ENCODE measurements around the gene C16orf89.
"Not testable (repeated sequence)": the region's sequence is repeated elsewhere in the genome, so short reads cannot be mapped to it uniquely, and the experiment has no call there.

Gene C16orf89

GRCh38 chr16:5059386-5060072 is 6.2 kb downstream of the C16orf89 start:
- DNase-seq = no peak

- DNase-seq = no peak
Observed at GRCh38 chr16:5058476-5058875, 7.3 kb downstream of the C16orf89 start.

GRCh38 chr16:5056352-5056751 is 9.4 kb downstream of the C16orf89 start:
- peak; percentile 46 for DNase-seq

GRCh38 chr16:5054876-5055865 is 10.6 kb downstream of the C16orf89 start:
- no peak for DNase-seq

- no peak for DNase-seq
Observed at GRCh38 chr16:5046914-5047313, 18.8 kb downstream of the C16orf89 start.

- DNase-seq = no peak
Observed at GRCh38 chr16:5045499-5046115, 20.1 kb downstream of the C16orf89 start.

- DNase-seq = not testable (repeated sequence)
Observed at GRCh38 chr16:5044581-5044980, 21.2 kb downstream of the C16orf89 start.

GRCh38 chr16:5044011-5044540 is 21.7 kb downstream of the C16orf89 start:
- no peak for DNase-seq

GRCh38 chr16:5042574-5043171 is 23.1 kb downstream of the C16orf89 start:
- DNase-seq = no peak

GRCh38 chr16:5041600-5042133 is 24.1 kb downstream of the C16orf89 start:
- DNase-seq = no peak

- DNase-seq = no peak
Observed at GRCh38 chr16:5040451-5040850, 25.3 kb downstream of the C16orf89 start.

- DNase-seq = no peak
Observed at GRCh38 chr16:5036228-5037156, 29.3 kb downstream of the C16orf89 start.

GRCh38 chr16:5035909-5036227 is 29.9 kb downstream of the C16orf89 start:
- no peak for DNase-seq

- no peak for DNase-seq
Observed at GRCh38 chr16:5034167-5034523, 31.6 kb downstream of the C16orf89 start.

GRCh38 chr16:5033256-5034166 is 32.2 kb downstream of the C16orf89 start, which contains the start of gene NAGPA:
NAGPA (minus strand) TSS chr16:5033935; CDS start chr16:5033914, 21 bp downstream.
- peak; percentile 87 for DNase-seq

GRCh38 chr16:5032748-5033167 is 33.0 kb downstream of the C16orf89 start:
- DNase-seq = no peak

GRCh38 chr16:5031601-5032000 is 34.2 kb downstream of the C16orf89 start:
- no peak for DNase-seq

- no peak for DNase-seq
Observed at GRCh38 chr16:5030251-5030870, 35.4 kb downstream of the C16orf89 start.

- DNase-seq = no peak
Observed at GRCh38 chr16:5028950-5029475, 36.7 kb downstream of the C16orf89 start.
